ENCODE results near the gene PER1. TPM values are rescaled to one million over a fixed set of nuclear protein-coding genes. Genes with fewer than 3 reads are reported as not detected.

Gene PER1
- total RNA-seq, 1 donor from 2014 or later: 350 TPM

- intact Hi-C loops (cut with DNase I): no loop called here
- Histone ChIP-seq H3K36me3 (no peaks in the 10 kb centered on the region), H3K9me3 (no peaks in the 10 kb centered on the region), H3K4me1 (peaks cover 5% of the 10 kb centered on the region), H3K27me3 (peaks cover 9% of the 10 kb centered on the region), H3K27ac (no peak overlapping the region), H3K4me3 (no peak overlapping the region)
- DNase-seq (no peak), ATAC-seq (peak; percentile 11)
- TF ChIP-seq CTCF (IDR thresholded peaks at IDR 0.05): no peak
These were observed 18.8 kb downstream of the PER1 start for GRCh38 chr17:8133399-8133798.

- H3K27me3 ChIP-seq: peaks cover 9% of the 10 kb centered on the region
- no peak overlapping the region for H3K27ac ChIP-seq
- H3K9me3 ChIP-seq: no peaks in the 10 kb centered on the region
- intact Hi-C loops (cut with DNase I): no loop called here
- peaks cover 5% of the 10 kb centered on the region for H3K4me1 ChIP-seq
- DNase-seq (no peak), ATAC-seq (no peak)
- no peaks in the 10 kb centered on the region for H3K36me3 ChIP-seq
- no peak overlapping the region for H3K4me3 ChIP-seq
- TF ChIP-seq CTCF (IDR thresholded peaks at IDR 0.05): no peak
These were observed 20.3 kb downstream of the PER1 start for GRCh38 chr17:8131844-8132441.

GRCh38 chr17:8128125-8128784 lies 23.9 kb downstream of the PER1 start:
- no peak overlapping the region for H3K27ac ChIP-seq
- no peak for DNase-seq
- peaks cover 35% of the 10 kb centered on the region for H3K4me1 ChIP-seq
- H3K36me3 ChIP-seq: no peaks in the 10 kb centered on the region
- intact Hi-C loops (cut with DNase I): no loop called here
- ATAC-seq: no peak
- TF ChIP-seq CTCF (IDR thresholded peaks at IDR 0.05): no peak
- peaks cover 23% of the 10 kb centered on the region for H3K27me3 ChIP-seq
- H3K4me3 ChIP-seq: no peak overlapping the region
- no peaks in the 10 kb centered on the region for H3K9me3 ChIP-seq

GRCh38 chr17:8126491-8127066 lies 25.6 kb downstream of the PER1 start:
- no peak overlapping the region for H3K27ac ChIP-seq

GRCh38 chr17:8125947-8126490 lies 26.2 kb downstream of the PER1 start:
- Histone ChIP-seq H3K9me3 (no peaks in the 10 kb centered on the region), H3K4me1 (peaks cover 54% of the 10 kb centered on the region), H3K36me3 (no peaks in the 10 kb centered on the region), H3K27ac (no peak overlapping the region), H3K27me3 (peaks cover 30% of the 10 kb centered on the region), H3K4me3 (peak overlapping the region; percentile 64)
- TF ChIP-seq CTCF (IDR thresholded peaks at IDR 0.05): no peak
- DNase-seq (no peak), ATAC-seq (no peak)
- intact Hi-C loops (cut with DNase I): no loop called here

More at GRCh38 chr17:8126491-8127066, 25.6 kb downstream of the PER1 start:
- H3K9me3 ChIP-seq: no peaks in the 10 kb centered on the region
- intact Hi-C loops (cut with DNase I): no loop called here
- peaks cover 49% of the 10 kb centered on the region for H3K4me1 ChIP-seq
- no peak for TF ChIP-seq CTCF (IDR thresholded peaks at IDR 0.05)
- peak; percentile 65 for ATAC-seq
- DNase-seq: peak; percentile 74
- H3K36me3 ChIP-seq: no peaks in the 10 kb centered on the region
- peak overlapping the region; percentile 64 for H3K4me3 ChIP-seq
- H3K27me3 ChIP-seq: peaks cover 30% of the 10 kb centered on the region
